ENCODE results near the gene TREX2. TPM values are rescaled to one million over a fixed set of nuclear protein-coding genes. Genes with fewer than 3 reads are reported as not detected.

TREX2 gene
- total RNA-seq, 1 experiment from 2014 or later: 1.1 TPM

- Histone ChIP-seq H3K4me1 (ENCODE audit: insufficient read depth, low read length) (no peaks in the 10 kb centered on the region), H2BK20ac (ENCODE audit: low read depth, low read length, poor library complexity, severe bottlenecking) (no peak overlapping the region), H3K56ac (ENCODE audit: insufficient read length, low read depth, low read length) (no peak overlapping the region), H3K14ac (ENCODE audit: insufficient read depth, low read length) (no peak overlapping the region), H3K23me2 (ENCODE audit: insufficient read length, low read depth, low read length, poor library complexity, severe bottlenecking) (peaks cover 9% of the 10 kb centered on the region), H3K4ac (ENCODE audit: low read depth, low read length) (no peak overlapping the region), H2BK120ac (ENCODE audit: low read depth, low read length, poor library complexity, severe bottlenecking) (no peak overlapping the region), H3K4me2 (ENCODE audit: insufficient read depth, insufficient read length, low read length) (peak overlapping the region; percentile 77), H4K91ac (ENCODE audit: insufficient read length, low read depth, low read length) (no peak overlapping the region), H2AFZ (ENCODE audit: low read length) (no peak overlapping the region), H2BK15ac (ENCODE audit: low read depth, low read length) (no peak overlapping the region), H3K9me3 (ENCODE audit: control insufficient read depth, low read depth, low read length) (peaks cover 18% of the 10 kb centered on the region), H3K79me1 (ENCODE audit: insufficient read depth, low read depth, low read length, poor library complexity, severe bottlenecking) (no peaks in the 10 kb centered on the region), H2BK12ac (ENCODE audit: insufficient read length, low read depth, low read length) (no peak overlapping the region), H4K20me1 (ENCODE audit: control insufficient read depth, insufficient read depth, insufficient read length) (no peaks in the 10 kb centered on the region), H3K27me3 (ENCODE audit: insufficient read depth, low read length) (no peaks in the 10 kb centered on the region), H2BK5ac (ENCODE audit: insufficient read length, low read length) (no peak overlapping the region), H3K79me2 (ENCODE audit: insufficient read depth, low read length) (no peaks in the 10 kb centered on the region; the same call in 1 of the 2 replicates), H3K9ac (ENCODE audit: extremely low read depth, insufficient read length, low read length) (peak overlapping the region; percentile 72), H4K8ac (replicated peaks; ENCODE audit: insufficient read length, low read depth, low read length) (no peak overlapping the region), H3K18ac (ENCODE audit: insufficient read length, low read depth, low read length) (peak overlapping the region; percentile 62), H3K23ac (ENCODE audit: insufficient read length, low read depth, low read length) (no peak overlapping the region), H3K27ac (ENCODE audit: insufficient read length, low read depth, low read length) (no peak overlapping the region), H2AK5ac (ENCODE audit: insufficient read length, low read length) (no peak overlapping the region), H4K5ac (ENCODE audit: insufficient read length, low read depth, low read length) (no peak overlapping the region), H3T11ph (ENCODE audit: low read length) (no peak overlapping the region)
- peak overlapping the region; percentile 81 to 87 for H3K4me3 Mint-ChIP-seq
- WGBS (ENCODE audit: extremely low coverage, insufficient read length, low lambda C conversion rate): no CpG with 5 or more reads among the region's 32 CpGs
- H3K27ac Mint-ChIP-seq: no peak overlapping the region
- TF ChIP-seq, protein P1, sequence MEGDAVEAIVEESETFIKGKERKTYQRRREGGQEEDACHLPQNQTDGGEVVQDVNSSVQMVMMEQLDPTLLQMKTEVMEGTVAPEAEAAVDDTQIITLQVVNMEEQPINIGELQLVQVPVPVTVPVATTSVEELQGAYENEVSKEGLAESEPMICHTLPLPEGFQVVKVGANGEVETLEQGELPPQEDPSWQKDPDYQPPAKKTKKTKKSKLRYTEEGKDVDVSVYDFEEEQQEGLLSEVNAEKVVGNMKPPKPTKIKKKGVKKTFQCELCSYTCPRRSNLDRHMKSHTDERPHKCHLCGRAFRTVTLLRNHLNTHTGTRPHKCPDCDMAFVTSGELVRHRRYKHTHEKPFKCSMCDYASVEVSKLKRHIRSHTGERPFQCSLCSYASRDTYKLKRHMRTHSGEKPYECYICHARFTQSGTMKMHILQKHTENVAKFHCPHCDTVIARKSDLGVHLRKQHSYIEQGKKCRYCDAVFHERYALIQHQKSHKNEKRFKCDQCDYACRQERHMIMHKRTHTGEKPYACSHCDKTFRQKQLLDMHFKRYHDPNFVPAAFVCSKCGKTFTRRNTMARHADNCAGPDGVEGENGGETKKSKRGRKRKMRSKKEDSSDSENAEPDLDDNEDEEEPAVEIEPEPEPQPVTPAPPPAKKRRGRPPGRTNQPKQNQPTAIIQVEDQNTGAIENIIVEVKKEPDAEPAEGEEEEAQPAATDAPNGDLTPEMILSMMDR (conservative IDR thresholded peaks at IDR 0.05): 0 out of 3 replicates have a peak, but pooled peaks have one; percentile 19
- H3K27me3 Mint-ChIP-seq (ENCODE audit: low read depth): peaks cover 18% of the 10 kb centered on the region
- DNase-seq: no peak
- H3K9me3 Mint-ChIP-seq: peaks cover 44 to 77% of the 10 kb centered on the region in 2 experiments
- peaks cover 11 to 17% (median 16%) of the 10 kb centered on the region in 3 experiments for H3K36me3 Mint-ChIP-seq (ENCODE audit: insufficient read depth in 1 of 3, low read depth in 3 of 3)
- H3K4me1 Mint-ChIP-seq: no peaks in the 10 kb centered on the region; a peak in 1 of 4 replicates
Measured at GRCh38 chrX:153469811-153470410, 24.1 kb upstream of the TREX2 start.

Data from H9 (cell line).